Lower leg skin (tissue), 3 donors: ENCODE data around the gene AEBP1.

Source experiments
- POLR2A ChIP-seq, 2 donors: fragments of 450-650 bp; IDR thresholded peaks; one replicate each; pipeline ENCODE4 v1.6.1; 2016 to 2017; ENCODE audit warnings: antibody characterized with exemption in 2 of 2, mild to moderate bottlenecking in 1 of 2, moderate library complexity in 1 of 2
- TF ChIP-seq, protein P1 (sequence below), 3 donors: fragments of 450-650 bp; IDR thresholded peaks; one replicate each; pipeline ENCODE4 v1.5.1; 2016; ENCODE audit warnings: antibody characterized with exemption in 3 of 3, mild to moderate bottlenecking in 3 of 3, moderate library complexity in 2 of 3

DNA sequence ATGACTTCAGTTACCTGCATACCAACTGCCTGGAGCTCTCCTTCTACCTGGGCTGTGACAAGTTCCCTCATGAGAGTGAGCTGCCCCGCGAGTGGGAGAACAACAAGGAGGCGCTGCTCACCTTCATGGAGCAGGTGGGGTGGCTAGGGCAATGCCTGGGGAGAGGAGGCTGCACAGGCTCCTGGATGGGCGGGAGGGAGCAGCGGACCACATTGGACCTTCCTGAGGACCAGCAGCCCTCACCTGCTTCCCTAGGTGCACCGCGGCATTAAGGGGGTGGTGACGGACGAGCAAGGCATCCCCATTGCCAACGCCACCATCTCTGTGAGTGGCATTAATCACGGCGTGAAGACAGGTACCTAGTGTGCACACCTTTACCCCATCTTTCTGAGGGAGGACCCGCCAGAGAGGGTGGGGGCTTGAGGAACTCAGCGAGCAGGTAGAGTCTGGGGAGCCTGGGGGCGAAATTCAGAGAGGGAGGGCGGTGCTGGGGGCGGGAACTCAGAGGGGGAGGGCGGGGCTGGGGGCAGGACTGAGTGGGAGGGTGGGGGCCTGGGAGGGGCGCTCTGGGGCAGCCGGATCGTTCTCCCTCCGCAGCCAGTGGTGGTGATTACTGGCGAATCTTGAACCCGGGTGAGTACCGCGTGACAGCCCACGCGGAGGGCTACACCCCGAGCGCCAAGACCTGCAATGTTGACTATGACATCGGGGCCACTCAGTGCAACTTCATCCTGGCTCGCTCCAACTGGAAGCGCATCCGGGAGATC is 9.0 kb downstream of the AEBP1 start:
- TF ChIP-seq POLR2A (IDR thresholded peaks at IDR 0.05) = no peak
- TF ChIP-seq, protein P1, sequence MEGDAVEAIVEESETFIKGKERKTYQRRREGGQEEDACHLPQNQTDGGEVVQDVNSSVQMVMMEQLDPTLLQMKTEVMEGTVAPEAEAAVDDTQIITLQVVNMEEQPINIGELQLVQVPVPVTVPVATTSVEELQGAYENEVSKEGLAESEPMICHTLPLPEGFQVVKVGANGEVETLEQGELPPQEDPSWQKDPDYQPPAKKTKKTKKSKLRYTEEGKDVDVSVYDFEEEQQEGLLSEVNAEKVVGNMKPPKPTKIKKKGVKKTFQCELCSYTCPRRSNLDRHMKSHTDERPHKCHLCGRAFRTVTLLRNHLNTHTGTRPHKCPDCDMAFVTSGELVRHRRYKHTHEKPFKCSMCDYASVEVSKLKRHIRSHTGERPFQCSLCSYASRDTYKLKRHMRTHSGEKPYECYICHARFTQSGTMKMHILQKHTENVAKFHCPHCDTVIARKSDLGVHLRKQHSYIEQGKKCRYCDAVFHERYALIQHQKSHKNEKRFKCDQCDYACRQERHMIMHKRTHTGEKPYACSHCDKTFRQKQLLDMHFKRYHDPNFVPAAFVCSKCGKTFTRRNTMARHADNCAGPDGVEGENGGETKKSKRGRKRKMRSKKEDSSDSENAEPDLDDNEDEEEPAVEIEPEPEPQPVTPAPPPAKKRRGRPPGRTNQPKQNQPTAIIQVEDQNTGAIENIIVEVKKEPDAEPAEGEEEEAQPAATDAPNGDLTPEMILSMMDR (IDR thresholded peaks at IDR 0.05) = no peak
